Esophagus (tissue), 2 donors: ENCODE results near the gene RNF213. TPM values are rescaled to one million over a fixed set of nuclear protein-coding genes. Genes with fewer than 3 reads are reported as not detected.
"Not testable (repeated sequence)": the region's sequence is repeated elsewhere in the genome, so short reads cannot be mapped to it uniquely, and the experiment has no call there.

Experiments
- H3K27ac ChIP-seq, 2 donors: one replicate each; pipeline ENCODE4 v1.5.1; 2013; ENCODE audit warnings: low read depth in 2 of 2, mild to moderate bottlenecking in 2 of 2, inconsistent platforms in 1 of 2, low read length in 1 of 2, moderate library complexity in 1 of 2
- H3K27me3 ChIP-seq, 2 donors: one replicate each; pipeline ENCODE4 v1.6.1; 2013; ENCODE audit warnings: low read length in 2 of 2, control low read depth in 1 of 2, mild to moderate bottlenecking in 1 of 2; ENCODE audit not compliant: insufficient read depth in 2 of 2, control insufficient read depth in 1 of 2
- H3K36me3 ChIP-seq, 2 donors: one replicate each; pipeline ENCODE4 v1.6.1; 2013; ENCODE audit warnings: low read length in 1 of 2; ENCODE audit not compliant: control insufficient read depth in 2 of 2, insufficient read depth in 2 of 2
- H3K4me1 ChIP-seq, 2 donors: one replicate each; pipeline ENCODE4 v1.6.1; 2013; ENCODE audit warnings: low read length in 1 of 2; ENCODE audit not compliant: control insufficient read depth in 2 of 2, insufficient read depth in 2 of 2
- H3K4me3 ChIP-seq, 2 donors: one replicate each; pipeline ENCODE4 v1.5.1; 2013; ENCODE audit warnings: low read length in 2 of 2, mild to moderate bottlenecking in 2 of 2, low read depth in 1 of 2, moderate library complexity in 1 of 2
- H3K9me3 ChIP-seq, 2 donors: one replicate each; pipeline ENCODE4 v1.6.1; 2013; ENCODE audit warnings: mild to moderate bottlenecking in 2 of 2, low read depth in 1 of 2, low read length in 1 of 2, moderate library complexity in 1 of 2; ENCODE audit not compliant: control insufficient read depth in 2 of 2, insufficient read depth in 1 of 2
- WGBS, 2 donors: extraction: QIAGEN DNeasy Blood & Tissue Kit; methylation state at CpG; one replicate each; pipeline ENCODE4 v1.1.7; 2013; 5-methylcytosine and 5-hydroxymethylcytosine counted together
- polyA plus RNA-seq, 2 donors: library from polyadenylated mRNA; stranded (reverse); fragments of 200-250 nt; gene quantifications; one replicate each; pipeline ENCODE4 v1.2.3, GENCODE V29; 2013
- donor health status: healthy with polysubstance abuse.
- donor health status: Bipolar disorder and iron deficiency.

RNF213 gene
- polyA plus RNA-seq, 2 donors = 17.9 to 54.7 TPM

GRCh38 chr17:80256034-80256350 is 4.7 kb upstream of the RNF213 start:
- no peak overlapping the region for H3K4me3 ChIP-seq
- H3K27me3 ChIP-seq = no peaks in the 10 kb centered on the region
- H3K27ac ChIP-seq = no peak overlapping the region
- peaks cover 0 to 5% of the 10 kb centered on the region in 2 donors for H3K4me1 ChIP-seq
- 97 to 98% methylated on average over 5 of the region's 5 CpGs for WGBS, 2 donors
- H3K36me3 ChIP-seq = no peaks in the 10 kb centered on the region
- H3K9me3 ChIP-seq = no peaks in the 10 kb centered on the region

GRCh38 chr17:80257716-80258213 is 2.9 kb upstream of the RNF213 start:
- H3K4me3 ChIP-seq = no peak overlapping the region
- H3K27me3 ChIP-seq = no peaks in the 10 kb centered on the region
- peak overlapping the region in 1 of 2 donors; percentile 21 for H3K27ac ChIP-seq
- WGBS, 2 donors = 70% methylated on average over 14 of the region's 14 CpGs
- no peaks in the 10 kb centered on the region for H3K36me3 ChIP-seq
- H3K9me3 ChIP-seq = no peaks in the 10 kb centered on the region
- peaks cover 0 to 7% of the 10 kb centered on the region in 2 donors for H3K4me1 ChIP-seq

GRCh38 chr17:80258296-80258695 is 2.4 kb upstream of the RNF213 start:
- 79 to 85% methylated on average over 2 of the region's 2 CpGs for WGBS, 2 donors
- not testable (repeated sequence) for H3K4me3 ChIP-seq, H3K9me3 ChIP-seq, H3K36me3 ChIP-seq, H3K27me3 ChIP-seq
- Histone ChIP-seq H3K4me1 (peaks cover 0 to 13% of the 10 kb centered on the region in 2 donors), H3K27ac (peak overlapping the region in 1 of 2 donors; percentile 1)

DNA sequence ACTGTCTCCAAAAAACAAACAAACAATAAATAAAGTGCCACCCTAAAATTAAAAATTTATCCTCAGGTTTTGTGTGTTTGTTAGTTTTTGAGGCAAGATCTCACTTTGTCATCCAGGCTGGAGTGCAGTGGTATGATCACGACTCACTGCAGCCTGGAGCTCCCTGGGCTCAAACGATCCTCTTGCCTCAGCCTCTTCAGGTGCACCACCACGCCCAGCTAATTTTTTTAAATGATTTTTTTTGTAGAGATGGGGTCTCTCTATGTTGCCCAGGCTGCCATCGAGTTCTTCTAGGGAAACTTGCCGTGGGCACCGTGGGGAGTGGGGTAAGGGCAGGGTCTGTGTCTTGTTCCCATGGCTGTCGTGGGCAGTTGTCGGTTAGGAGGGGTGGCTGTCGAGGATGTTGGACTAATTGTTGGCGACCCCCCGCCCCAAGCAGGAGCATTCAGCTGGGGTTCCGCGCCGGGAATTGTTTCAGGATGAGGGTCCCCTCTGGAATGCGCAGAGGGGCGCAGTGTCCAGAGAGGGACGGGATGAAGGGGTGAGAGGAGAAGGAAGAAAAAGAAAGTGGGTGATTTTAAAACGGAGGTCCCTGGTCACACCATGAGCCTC is 1.1 kb upstream of the RNF213 start:
- no peaks in the 10 kb centered on the region for H3K36me3 ChIP-seq
- 46 to 48% methylated on average over 18 of the region's 18 CpGs for WGBS, 2 donors
- H3K27ac ChIP-seq = peak overlapping the region; percentile 85 to 89
- no peaks in the 10 kb centered on the region for H3K9me3 ChIP-seq
- peak overlapping the region; percentile 57 to 64 for H3K4me3 ChIP-seq
- H3K27me3 ChIP-seq = no peaks in the 10 kb centered on the region
- H3K4me1 ChIP-seq = peaks cover 4 to 13% of the 10 kb centered on the region in 2 donors

DNA sequence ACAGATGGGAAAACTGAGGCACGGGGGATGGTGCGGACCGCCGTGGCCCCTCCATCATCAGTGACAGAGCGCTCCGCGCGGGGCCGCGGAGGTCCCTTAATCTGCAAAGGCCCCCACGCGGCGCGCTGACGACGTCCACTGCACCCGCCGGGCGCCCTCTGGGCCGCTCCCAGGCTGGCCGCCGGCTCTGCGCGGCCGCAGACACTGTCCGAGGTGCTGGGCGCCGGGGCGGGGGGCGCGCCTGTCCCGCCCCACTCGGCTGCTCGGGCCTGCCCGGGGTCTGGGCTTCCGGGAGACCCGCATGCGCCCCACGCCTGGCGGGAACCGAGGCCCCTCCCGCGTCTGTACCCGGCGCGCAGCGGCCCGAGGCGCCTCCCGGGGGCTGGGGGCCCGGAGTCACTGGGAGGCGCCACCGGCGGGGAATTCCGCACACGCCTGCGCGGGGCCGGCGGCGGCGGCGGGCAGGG is 550 bp upstream of the RNF213 start:
- WGBS, 2 donors = 1% methylated on average over 42 to 63 of the region's 63 CpGs

DNA sequence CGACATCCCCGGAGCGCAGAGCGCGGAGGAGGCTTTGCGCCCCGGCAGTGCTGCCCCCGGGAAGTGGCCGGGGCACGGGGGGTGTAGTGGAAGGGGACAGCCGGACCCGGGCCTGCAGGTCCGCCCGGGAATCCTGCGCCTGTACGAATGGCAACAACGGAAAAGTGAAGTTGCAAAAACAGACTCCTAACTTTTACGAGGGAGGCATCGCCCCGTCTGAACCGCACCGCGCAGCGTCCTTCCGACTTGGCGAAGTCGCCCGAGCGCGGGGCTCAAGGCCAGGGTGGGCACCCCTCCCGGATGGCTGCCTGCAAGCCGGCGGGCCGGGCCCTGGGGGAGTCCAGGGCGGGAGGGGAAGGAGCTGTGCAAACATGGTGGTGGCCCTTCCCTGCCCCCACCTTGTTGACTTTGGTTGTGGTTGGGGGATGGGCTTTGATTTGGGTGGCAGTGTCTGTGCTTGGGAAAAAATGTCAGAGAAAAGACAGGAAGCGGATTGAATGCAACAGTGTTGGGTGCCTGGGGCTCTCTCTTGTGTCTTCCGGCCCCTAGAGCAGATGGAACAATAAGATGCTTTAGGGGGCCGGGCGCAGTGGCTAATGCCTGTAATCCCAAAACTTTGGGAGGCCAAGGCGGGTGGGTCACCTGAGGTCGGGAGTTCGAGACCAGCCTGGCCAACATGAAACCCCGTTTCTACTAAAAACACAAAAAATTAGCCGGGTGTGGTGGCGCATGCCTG is 675 bp downstream of the RNF213 start:
- 1 to 3% methylated on average over 35 to 45 of the region's 45 CpGs for WGBS, 2 donors
- Histone ChIP-seq H3K4me1 (peaks cover 4 to 15% of the 10 kb centered on the region in 2 donors), H3K27me3 (no peaks in the 10 kb centered on the region), H3K4me3 (peak overlapping the region; percentile 84 to 98), H3K9me3 (no peaks in the 10 kb centered on the region), H3K27ac (peak overlapping the region; percentile 98 to 99), H3K36me3 (no peaks in the 10 kb centered on the region)

More for the DNA sequence above, 550 bp upstream of the RNF213 start:
- Histone ChIP-seq H3K27me3 (no peaks in the 10 kb centered on the region), H3K4me1 (peaks cover 4 to 15% of the 10 kb centered on the region in 2 donors), H3K4me3 (peak overlapping the region; percentile 57 to 64), H3K36me3 (no peaks in the 10 kb centered on the region), H3K9me3 (no peaks in the 10 kb centered on the region), H3K27ac (peak overlapping the region; percentile 85 to 89)

GRCh38 chr17:80261895-80262279 is 1.2 kb downstream of the RNF213 start:
- Histone ChIP-seq H3K4me1 (peaks cover 4 to 15% of the 10 kb centered on the region in 2 donors), H3K4me3 (peak overlapping the region; percentile 84 to 98), H3K27me3 (no peaks in the 10 kb centered on the region)

GRCh38 chr17:80262291-80262690 is 1.6 kb downstream of the RNF213 start:
- Histone ChIP-seq H3K4me3 (no peak overlapping the region), H3K27me3 (no peaks in the 10 kb centered on the region), H3K36me3 (no peaks in the 10 kb centered on the region), H3K4me1 (peaks cover 4 to 15% of the 10 kb centered on the region in 2 donors), H3K9me3 (no peaks in the 10 kb centered on the region), H3K27ac (peak overlapping the region; percentile 23 to 99)
- 49 to 50% methylated on average over 3 of the region's 3 CpGs for WGBS, 2 donors

More at GRCh38 chr17:80261895-80262279, 1.2 kb downstream of the RNF213 start:
- Histone ChIP-seq H3K9me3 (no peaks in the 10 kb centered on the region), H3K36me3 (no peaks in the 10 kb centered on the region), H3K27ac (peak overlapping the region; percentile 98 to 99)
- 32 to 44% methylated on average over 8 of the region's 8 CpGs for WGBS, 2 donors

GRCh38 chr17:80262775-80263244 is 2.2 kb downstream of the RNF213 start:
- Histone ChIP-seq H3K27me3 (no peaks in the 10 kb centered on the region), H3K36me3 (no peaks in the 10 kb centered on the region), H3K4me1 (peaks cover 4 to 15% of the 10 kb centered on the region in 2 donors), H3K9me3 (no peaks in the 10 kb centered on the region), H3K27ac (peak overlapping the region; percentile 51 to 65), H3K4me3 (peak overlapping the region; percentile 32 to 34)
- 75% methylated on average over 8 of the region's 8 CpGs for WGBS, 2 donors
